GM18508 (cell line): ENCODE measurements around the gene TMC1.
"Not testable (repeated sequence)": the region's sequence is repeated elsewhere in the genome, so short reads cannot be mapped to it uniquely, and the experiment has no call there.

ENCODE experiments used
- ATAC-seq: cut with Tn5 transposase; IDR thresholded peaks from one replicate; pipeline ENCODE4 v1.9.1; 2021; ENCODE audit warnings: moderate number of reproducible peaks; ENCODE audit not compliant: insufficient read depth, unreplicated experiment

The TMC1 gene

DNA sequence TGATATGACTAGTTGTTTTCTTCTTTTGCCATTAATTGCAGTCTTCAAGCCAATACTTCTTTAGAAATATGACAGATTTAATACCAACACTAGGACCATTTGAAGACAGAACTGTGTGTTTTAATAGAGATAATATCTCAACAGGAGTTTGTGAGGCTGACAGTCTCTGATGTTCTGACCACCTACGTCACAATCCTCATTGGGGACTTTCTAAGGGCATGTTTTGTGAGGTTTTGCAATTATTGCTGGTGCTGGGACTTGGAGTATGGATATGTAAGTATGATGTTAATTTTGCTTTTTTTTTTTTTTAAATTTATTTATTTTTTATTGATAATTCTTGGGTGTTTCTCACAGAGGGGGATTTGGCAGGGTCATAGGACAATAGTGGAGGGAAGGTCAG is 283.8 kb downstream of the TMC1 start:
- no peak for ATAC-seq

- not testable (repeated sequence) for ATAC-seq
These were observed 285.0 kb downstream of the TMC1 start for GRCh38 chr9:72806313-72806809.

DNA sequence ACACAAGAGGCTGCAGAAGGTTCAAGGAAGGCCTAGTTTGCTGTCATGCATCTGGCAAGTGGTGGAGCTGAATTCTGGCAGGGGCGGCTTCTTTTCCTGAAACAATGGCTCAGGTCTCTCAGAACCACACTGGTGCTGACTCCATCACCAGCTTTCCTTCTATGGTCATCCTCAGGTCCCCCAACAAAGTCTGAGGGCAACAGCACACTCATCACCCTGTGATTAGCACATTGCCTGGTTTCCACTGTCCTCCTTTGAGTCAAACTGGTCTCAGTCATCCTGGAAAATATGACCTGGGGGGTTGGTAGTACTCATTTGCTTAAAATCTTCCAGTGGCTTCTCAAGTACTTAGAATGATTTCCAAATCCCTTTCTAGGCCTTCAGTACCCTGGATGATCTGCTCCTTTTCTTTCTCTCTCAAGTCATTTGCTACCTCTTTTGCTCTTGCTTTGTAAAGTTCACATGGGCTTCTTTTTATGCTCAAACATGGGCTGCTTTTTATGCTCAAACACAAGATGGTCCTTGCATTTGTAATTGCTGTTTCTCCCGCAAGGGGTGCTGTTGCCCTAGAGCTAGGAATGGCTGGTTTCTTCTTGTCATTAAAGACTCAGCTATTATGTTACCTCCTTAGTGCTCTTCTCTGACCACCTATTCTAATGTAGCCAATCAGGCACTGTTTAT is 286.5 kb downstream of the TMC1 start:
- no peak for ATAC-seq

GRCh38 chr9:72808446-72808768 is 287.0 kb downstream of the TMC1 start:
- ATAC-seq: no peak

GRCh38 chr9:72809586-72809985 is 288.2 kb downstream of the TMC1 start:
- ATAC-seq: no peak

- no peak for ATAC-seq
These were observed 291.2 kb downstream of the TMC1 start for GRCh38 chr9:72812559-72813111.

DNA sequence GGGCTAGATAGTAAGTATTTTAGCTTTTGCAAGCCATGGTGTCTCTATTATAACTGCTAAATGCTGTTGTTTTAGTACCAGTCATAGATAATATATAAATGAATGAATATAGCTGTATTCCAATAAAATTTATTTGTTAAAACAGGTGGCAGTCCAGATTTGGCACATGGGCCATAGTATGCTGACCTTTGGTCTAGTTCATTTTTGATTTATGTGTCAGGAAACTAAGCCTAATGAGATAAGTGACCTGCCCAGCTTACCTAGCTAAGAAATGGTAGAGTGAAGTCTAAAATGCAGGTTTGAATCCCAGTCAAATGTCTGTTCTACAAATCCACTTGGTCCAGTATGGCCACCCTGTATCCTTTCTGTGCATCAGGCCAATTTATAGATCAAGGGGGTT is 292.1 kb downstream of the TMC1 start:
- ATAC-seq: no peak

- no peak for ATAC-seq
These were observed 292.7 kb downstream of the TMC1 start for GRCh38 chr9:72814083-72814597.

DNA sequence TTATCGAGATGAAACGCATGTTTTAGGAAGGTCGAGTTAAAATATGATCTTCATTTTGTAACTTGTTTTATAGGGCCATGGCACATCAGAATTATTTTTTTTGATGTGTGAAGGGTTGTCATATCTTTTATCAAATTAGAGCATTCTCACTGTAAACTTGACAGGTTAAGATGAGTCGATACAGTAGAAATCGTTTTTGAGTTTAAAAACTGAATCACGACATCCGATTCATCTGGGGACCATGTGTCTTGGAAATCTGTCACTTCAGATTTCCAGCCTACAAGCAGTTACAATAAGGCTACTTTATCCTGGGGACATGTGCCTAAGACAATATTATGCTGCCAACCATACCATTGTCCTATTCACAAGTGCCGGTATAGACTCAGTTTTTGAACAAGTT is 295.3 kb downstream of the TMC1 start:
- ATAC-seq: no peak

- ATAC-seq: no peak
These were observed 296.0 kb downstream of the TMC1 start for GRCh38 chr9:72817413-72817812.

GRCh38 chr9:72818385-72818784 is 297.0 kb downstream of the TMC1 start:
- no peak for ATAC-seq

- no peak for ATAC-seq
These were observed 302.6 kb downstream of the TMC1 start for GRCh38 chr9:72823971-72824370.

DNA sequence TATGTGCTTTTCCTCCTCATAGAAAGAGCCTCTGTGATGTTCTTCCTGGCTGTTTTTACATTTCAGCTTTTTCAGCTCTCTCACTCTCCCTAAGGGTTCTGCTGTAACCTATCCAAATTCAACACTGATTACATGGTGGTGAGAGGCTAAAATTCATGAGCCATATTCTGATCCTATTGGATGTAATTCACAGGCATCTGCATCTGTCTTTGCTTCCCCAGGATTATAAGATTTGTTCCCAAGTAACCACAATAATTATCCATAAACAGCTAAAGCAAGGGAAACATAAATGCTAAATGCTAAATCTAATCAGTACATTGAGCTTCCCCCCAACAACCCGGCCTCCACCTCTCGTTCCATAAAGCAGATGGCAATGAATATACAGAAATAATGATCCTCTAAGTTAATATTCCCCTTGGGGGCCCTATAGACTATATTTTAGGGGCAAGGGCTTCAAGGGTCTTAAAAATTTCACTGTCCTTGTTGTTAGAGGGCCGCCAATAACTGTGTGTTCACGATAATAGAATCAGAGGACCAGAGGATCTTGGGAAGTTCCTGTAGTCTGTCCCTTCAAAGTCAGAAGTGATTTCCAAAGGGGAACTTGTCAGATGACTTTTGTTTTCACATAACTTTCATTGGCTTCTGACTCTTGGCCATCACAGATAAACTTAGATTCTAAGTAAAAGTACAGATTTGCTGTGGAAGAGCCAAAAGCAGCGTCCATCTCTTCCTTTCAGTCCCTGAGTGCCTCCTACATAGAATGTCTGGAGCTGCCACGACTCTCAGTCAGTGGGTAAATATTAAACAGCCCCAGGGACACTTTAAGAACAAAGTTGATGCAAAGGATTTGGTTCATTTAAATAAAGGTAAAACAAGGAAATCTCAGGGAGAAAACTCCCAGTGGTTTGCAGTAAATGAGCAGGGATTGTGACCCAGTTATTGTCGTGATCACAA is 305.9 kb downstream of the TMC1 start:
- ATAC-seq: no peak

GRCh38 chr9:72827950-72828731 is 306.7 kb downstream of the TMC1 start:
- no peak for ATAC-seq

DNA sequence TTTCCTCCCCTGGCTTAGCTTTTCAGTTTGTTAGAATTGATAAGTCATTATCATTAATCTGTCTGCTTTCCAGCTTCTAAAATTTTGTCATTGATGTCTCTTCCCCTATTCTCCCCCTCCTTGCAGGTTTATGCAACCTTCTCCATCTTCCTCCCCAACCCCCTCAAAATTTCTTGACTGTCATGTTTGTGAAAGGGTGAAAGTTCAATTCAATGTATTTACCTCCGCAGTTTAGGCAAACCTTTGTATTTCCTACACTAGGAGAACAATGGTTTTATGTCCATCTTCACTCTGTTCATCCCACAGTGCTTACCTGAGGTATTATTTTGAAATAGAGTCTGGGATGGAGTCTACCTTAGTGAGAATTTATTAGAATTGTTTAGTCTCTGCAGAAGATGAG is 313.6 kb downstream of the TMC1 start:
- ATAC-seq: no peak

DNA sequence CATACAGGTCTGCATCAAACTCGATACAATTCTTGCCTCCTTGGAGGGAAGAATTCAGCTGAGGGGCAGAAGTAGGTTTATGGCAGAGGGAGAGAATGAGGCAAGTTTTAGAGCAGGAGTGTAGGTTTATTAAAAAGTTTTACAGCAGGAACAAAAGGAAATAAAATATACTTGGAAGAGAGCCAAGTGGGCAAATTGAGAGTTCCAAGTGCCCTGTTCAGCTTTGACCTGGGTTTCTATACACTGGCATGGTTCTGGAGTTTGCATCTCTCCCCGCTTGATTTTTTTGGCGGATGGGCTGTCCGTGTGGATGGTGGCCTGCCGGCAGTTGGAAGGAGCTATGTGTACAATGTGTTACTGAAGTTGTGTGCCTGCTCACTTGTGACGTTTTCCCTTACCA is 315.4 kb downstream of the TMC1 start:
- ATAC-seq: no peak

- ATAC-seq: no peak
These were observed 317.7 kb downstream of the TMC1 start for GRCh38 chr9:72839085-72839484.

GRCh38 chr9:72843520-72844439 is 322.4 kb downstream of the TMC1 start:
- no peak for ATAC-seq

GRCh38 chr9:72844440-72844768 is 323.0 kb downstream of the TMC1 start:
- no peak for ATAC-seq
